IMR-90 (cell line): ENCODE results near the gene C14orf180. TPM values are rescaled to one million over a fixed set of nuclear protein-coding genes. Genes with fewer than 3 reads are reported as not detected.

Experiments
- ATAC-seq: fragments of 200-7000 bp; cut with Tn5 transposase; 2 replicates; pipeline ENCODE4 v1.9.1; 2020; ENCODE audit warnings: low read depth, mild to moderate bottlenecking, moderate library complexity
- BruUV-seq: library from RNA; stranded (reverse); fragments of 400-500 nt; replicated peaks from 2 replicates; lab custom pipeline; 2021; lab: Mats Ljungman, UMichigan
- CTCF ChIA-PET: fragments of 300-600 bp; formaldehyde crosslinking; extraction: SDS; loops from one replicate; lab custom pipeline; 2021; ENCODE audit warnings: antibody characterized with exemption; lab: Yijun Ruan, JAX
- POLR2A ChIA-PET: fragments of 300-600 bp; sonication (Branson Sonifier 250); formaldehyde crosslinking; loops from one replicate; lab custom pipeline; 2022; ENCODE audit warnings: antibody characterized with exemption; ENCODE audit not compliant: unreplicated experiment; lab: Charles Lee
- DNase-seq: peaks from one replicate; pipeline ENCODE4 v3.0.0; 2013
- H2AFZ ChIP-seq: replicated peaks from 2 replicates; pipeline ENCODE3; 2013; ENCODE audit warnings: low read length, mild to moderate bottlenecking; ENCODE audit not compliant: poor library complexity
- H2AK5ac ChIP-seq: 2 replicates; pipeline ENCODE4 v1.6.1; 2013; ENCODE audit warnings: low read depth, low read length, inconsistent platforms
- H2AK9ac ChIP-seq: replicated peaks from 2 replicates; pipeline ENCODE3; 2013; ENCODE audit warnings: mild to moderate bottlenecking, low read depth, low read length, moderate library complexity; ENCODE audit not compliant: poor library complexity
- H2BK120ac ChIP-seq: 2 replicates; pipeline ENCODE4 v1.6.1; 2013; ENCODE audit warnings: low read depth, low read length, inconsistent platforms
- H2BK15ac ChIP-seq: 3 replicates; pipeline ENCODE4 v1.6.1; 2013; ENCODE audit warnings: low read depth, low read length, inconsistent platforms
- H2BK20ac ChIP-seq: 2 replicates; pipeline ENCODE4 v1.6.1; 2013; ENCODE audit warnings: low read depth, mild to moderate bottlenecking, inconsistent platforms, low read length, moderate library complexity
- H2BK5ac ChIP-seq: 2 replicates; pipeline ENCODE4 v1.6.1; 2013; ENCODE audit warnings: mild to moderate bottlenecking, low read depth, low read length, inconsistent platforms; ENCODE audit not compliant: poor library complexity, severe bottlenecking
- H3K14ac ChIP-seq: replicated peaks from 2 replicates; pipeline ENCODE4 v1.6.1; 2013; ENCODE audit warnings: low read depth, low read length, inconsistent platforms
- H3K18ac ChIP-seq: 2 replicates; pipeline ENCODE4 v1.6.1; 2013; ENCODE audit warnings: low read depth, low read length, control low read depth
- H3K23ac ChIP-seq: 2 replicates; pipeline ENCODE4 v1.6.1; 2013; ENCODE audit warnings: low read depth, low read length, inconsistent platforms
- H3K27ac ChIP-seq: 2 replicates; pipeline ENCODE4 v1.5.1; 2013; ENCODE audit warnings: mild to moderate bottlenecking, control low read depth, low read length; ENCODE audit not compliant: insufficient read depth
- H3K27me3 ChIP-seq: 2 replicates; pipeline ENCODE4 v1.6.1; 2013; ENCODE audit warnings: low read length; ENCODE audit not compliant: control insufficient read depth, insufficient read depth
- H3K36me3 ChIP-seq: 2 replicates; pipeline ENCODE4 v1.6.1; 2013; ENCODE audit warnings: low read length, mixed read lengths; ENCODE audit not compliant: control insufficient read depth, insufficient read depth
- H3K4ac ChIP-seq: 2 replicates; pipeline ENCODE4 v1.6.1; 2013; ENCODE audit warnings: low read depth, low read length, inconsistent platforms
- H3K4me1 ChIP-seq: 2 replicates; pipeline ENCODE4 v1.6.1; 2013; ENCODE audit warnings: low read length, mixed read lengths; ENCODE audit not compliant: control insufficient read depth, insufficient read depth
- H3K4me2 ChIP-seq: 2 replicates; pipeline ENCODE4 v1.6.1; 2013; ENCODE audit warnings: low read depth, mild to moderate bottlenecking, control low read depth, low read length, moderate library complexity
- H3K4me3 ChIP-seq: 2 replicates; pipeline ENCODE4 v1.5.1; 2013; ENCODE audit warnings: low read depth, mild to moderate bottlenecking, control low read depth, low read length, moderate library complexity; ENCODE audit not compliant: insufficient read depth
- H3K56ac ChIP-seq: 2 replicates; pipeline ENCODE4 v1.6.1; 2013; ENCODE audit warnings: low read length, inconsistent platforms; ENCODE audit not compliant: insufficient read depth; ENCODE audit errors: extremely low read depth
- H3K79me1 ChIP-seq, 2 experiments: 2 replicates each; pipeline ENCODE4 v1.6.1; 2013; ENCODE audit warnings: low read length in 2 of 2, inconsistent platforms in 1 of 2, low read depth in 1 of 2
- H3K9ac ChIP-seq: 2 replicates; pipeline ENCODE4 v1.6.1; 2013; ENCODE audit warnings: low read depth, low read length, control low read depth
- H3K9me1 ChIP-seq: 2 replicates; pipeline ENCODE4 v1.6.1; 2013; ENCODE audit warnings: low read length, inconsistent platforms; ENCODE audit not compliant: insufficient read depth
- H3K9me3 ChIP-seq: 2 replicates; pipeline ENCODE4 v1.6.1; 2013; ENCODE audit warnings: low read length; ENCODE audit not compliant: control insufficient read depth, insufficient read depth
- H4K20me1 ChIP-seq: 2 replicates; pipeline ENCODE4 v1.6.1; 2013; ENCODE audit warnings: low read length, inconsistent platforms; ENCODE audit not compliant: insufficient read depth
- H4K5ac ChIP-seq: 2 replicates; pipeline ENCODE4 v1.6.1; 2013; ENCODE audit warnings: mild to moderate bottlenecking, low read depth, low read length, control low read depth
- H4K8ac ChIP-seq, 2 experiments: 2 replicates each; pipeline ENCODE4 v1.6.1; 2013; ENCODE audit warnings: low read depth in 2 of 2, low read length in 2 of 2, control low read depth in 1 of 2, inconsistent platforms in 1 of 2
- H4K91ac ChIP-seq: 2 replicates; pipeline ENCODE4 v1.6.1; 2013; ENCODE audit warnings: low read depth, low read length, inconsistent platforms; ENCODE audit not compliant: insufficient read depth
- BHLHE40 ChIP-seq: fragments of 150-350 bp; IDR thresholded peaks from 2 replicates; pipeline ENCODE4 v1.6.1; 2016; ENCODE audit warnings: mild to moderate bottlenecking, low read depth, low read length
- CEBPB ChIP-seq: IDR thresholded peaks from 2 replicates; pipeline ENCODE4 v1.6.1; 2012; ENCODE audit warnings: low read depth, low read length, improper control_type of control experiment
- CTCF ChIP-seq: conservative IDR thresholded peaks from 2 replicates; pipeline ENCODE4 v1.5.1; 2012; ENCODE audit warnings: mild to moderate bottlenecking, low read depth, low read length, improper control_type of control experiment
- MAFK ChIP-seq: IDR thresholded peaks from 2 replicates; pipeline ENCODE4 v1.6.1; 2012; ENCODE audit warnings: low read depth, low read length, improper control_type of control experiment
- MAZ ChIP-seq: IDR thresholded peaks from 2 replicates; pipeline ENCODE4 v1.6.1; 2012; ENCODE audit warnings: low read depth, mild to moderate bottlenecking, low read length, improper control_type of control experiment, moderate library complexity, borderline replicate concordance
- MXI1 ChIP-seq: IDR thresholded peaks from 2 replicates; pipeline ENCODE4 v1.6.1; 2012; ENCODE audit warnings: low read depth, mild to moderate bottlenecking, low read length, moderate library complexity, borderline replicate concordance
- NFE2L2 ChIP-seq: fragments of 150-350 bp; IDR thresholded peaks from 2 replicates; pipeline ENCODE4 v1.6.1; 2016; ENCODE audit warnings: low read depth, mild to moderate bottlenecking, low read length
- POLR2A ChIP-seq: IDR thresholded peaks from 2 replicates; pipeline ENCODE4 v1.6.1; 2012; ENCODE audit warnings: mild to moderate bottlenecking, low read depth, low read length
- RAD21 ChIP-seq: IDR thresholded peaks from 2 replicates; pipeline ENCODE4 v1.6.1; 2012; ENCODE audit warnings: low read length, improper control_type of control experiment
- RCOR1 ChIP-seq: IDR thresholded peaks from 2 replicates; pipeline ENCODE4 v1.6.1; 2012; ENCODE audit warnings: mild to moderate bottlenecking, low read length, improper control_type of control experiment; ENCODE audit not compliant: insufficient replicate concordance
- WGBS, 2 experiments: methylation state at CpG; one replicate each; pipeline versions ENCODE4 v1.1.5 to v1.1.7; 2013; ENCODE audit warnings: missing lambda C conversion rate in 2 of 2; ENCODE audit not compliant: insufficient read length in 1 of 2; ENCODE audit errors: extremely low coverage in 2 of 2; 5-methylcytosine and 5-hydroxymethylcytosine counted together
- dilution Hi-C: fragments of 300-500 bp; cut with HindIII; formaldehyde crosslinking; loops from one replicate; pipeline ENCODE4 v1.14.3; 2018; ENCODE audit warnings: low sequenced_read_pairs; ENCODE audit not compliant: unreplicated experiment
- in situ Hi-C: fragments of 300-500 bp; cut with MboI; formaldehyde crosslinking; loops from 3 replicates; pipeline ENCODE4 v1.14.3; 2019; ENCODE audit warnings: low sequenced_read_pairs, inconsistent platforms, mixed read lengths
- intact Hi-C: fragments of 100-400 bp; cut with micrococcal nuclease; formaldehyde crosslinking; loops from 2 replicates; pipeline ENCODE4 v1.10.0; 2022
- polyA plus RNA-seq, 3 experiments: library from polyadenylated mRNA; depleted of rRNA; stranded (reverse); fragments of >200 nt; gene quantifications; 2 replicates each; pipeline ENCODE4 v1.2.3, GENCODE V29; 2012; ENCODE audit warnings: low replicate concordance in 1 of 3
- total RNA-seq: library from RNA; depleted of rRNA; stranded (reverse); fragments of >200 nt; gene quantifications from 2 replicates; pipeline ENCODE4 v1.2.3, GENCODE V29; 2012

C14orf180 gene
- total and polyA plus RNA-seq, 2 of the 4 experiments (the other 2 are of a cell fraction) = not detected

DNA sequence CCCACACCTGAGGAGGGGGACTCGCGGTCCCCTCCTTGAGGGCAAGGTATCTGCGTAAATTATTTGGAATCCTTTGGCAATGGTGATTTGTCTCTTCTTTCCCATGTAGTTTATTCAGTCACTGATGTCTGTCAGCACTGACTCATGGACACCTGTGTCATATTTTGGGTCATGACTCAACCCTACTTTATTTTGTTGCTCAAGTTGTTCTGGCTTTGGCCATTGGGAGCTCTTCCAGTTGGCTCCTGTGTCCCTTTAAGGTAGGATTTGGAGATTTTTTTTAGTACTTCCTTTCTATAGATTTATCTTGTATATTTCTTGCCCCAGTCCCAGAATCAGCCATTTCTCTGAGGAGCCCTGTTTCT, 47.4 kb upstream of the C14orf180 start:
- DNase-seq (no peak), ATAC-seq (no peak)
- H2AK5ac ChIP-seq = no peak overlapping the region
- no peak overlapping the region for H3K4me2 ChIP-seq
- no peak overlapping the region for H3K9ac ChIP-seq
- H3K9me3 ChIP-seq = peaks cover 4% of the 10 kb centered on the region; the same call in 1 of the 2 replicates
- no peak overlapping the region for H4K91ac ChIP-seq
- no peak overlapping the region for H3K4me3 ChIP-seq
- no CpG with 5 or more reads among the region's 3 CpGs for WGBS, 2 experiments
- H4K8ac ChIP-seq = no peak overlapping the region
- H2BK120ac ChIP-seq = no peak overlapping the region
- no peaks in the 10 kb centered on the region for H4K20me1 ChIP-seq
- H2BK15ac ChIP-seq = no peak overlapping the region
- BruUV-seq = no TSS peak
- H2BK20ac ChIP-seq = no peak overlapping the region
- no peak overlapping the region for H3K56ac ChIP-seq
- H3K79me1 ChIP-seq = no peaks in the 10 kb centered on the region
- H3K27me3 ChIP-seq = no peaks in the 10 kb centered on the region
- no peaks in the 10 kb centered on the region for H3K9me1 ChIP-seq
- no peak for TF ChIP-seq MAFK
- no peak for TF ChIP-seq MAZ
- no peak for TF ChIP-seq NFE2L2
- TF ChIP-seq POLR2A = no peak
- no peak for TF ChIP-seq MXI1
- TF ChIP-seq CTCF = no peak
- no peak for TF ChIP-seq BHLHE40
- no peak for TF ChIP-seq CEBPB
- no peak for TF ChIP-seq RAD21
- no peak for TF ChIP-seq RCOR1
- no peak overlapping the region for H2BK5ac ChIP-seq
- no peak overlapping the region for H3K23ac ChIP-seq
- dilution Hi-C loops = no loop called here
- H3K4me1 ChIP-seq = no peaks in the 10 kb centered on the region
- no peak overlapping the region for H3K18ac ChIP-seq
- no peak overlapping the region for H4K5ac ChIP-seq
- no peak overlapping the region for H3K14ac ChIP-seq
- intact Hi-C loops = no loop called here
- H3K36me3 ChIP-seq = no peaks in the 10 kb centered on the region
- POLR2A ChIA-PET = no interaction called here
- no peak overlapping the region for H2AFZ ChIP-seq
- CTCF ChIA-PET = no interaction called here
- H3K27ac ChIP-seq = no peak overlapping the region
- H2AK9ac ChIP-seq = no peak overlapping the region
- no peak overlapping the region for H3K4ac ChIP-seq
- in situ Hi-C loops = no loop called here
